Motor neuron (in vitro differentiated cells): ENCODE results near the gene HSPG2. TPM values are rescaled to one million over a fixed set of nuclear protein-coding genes. Genes with fewer than 3 reads are reported as not detected.
A peak's percentile ranks its signal among the peaks of the same experiment; 100 is the strongest.
"Not testable (repeated sequence)": the region's sequence is repeated elsewhere in the genome, so short reads cannot be mapped to it uniquely, and the experiment has no call there.

Experiments used
- ATAC-seq, 8 experiments: fragments of 200-7000 bp; cut with Tn5 transposase; replicated peaks in 6 of 8; 2 replicates each; pipeline ENCODE4 v1.8.0; 2021; ENCODE audit warnings: mild to moderate bottlenecking in 8 of 8, moderate library complexity in 8 of 8
- H3K27ac ChIP-seq, 2 donors: fragments of 250-450 bp; sonication (Bioruptor Pico); 2 replicates each; pipeline ENCODE4 v1.9.0; 2021; ENCODE audit warnings: antibody characterized with exemption in 2 of 2, mild to moderate bottlenecking in 2 of 2, moderate library complexity in 1 of 2
- H3K4me1 ChIP-seq, 2 donors: fragments of 250-450 bp; sonication (Bioruptor Pico); replicated peaks in 1 of 2; 2 replicates each; pipeline ENCODE4 v1.6.1; 2021; ENCODE audit warnings: antibody characterized with exemption in 2 of 2, mild to moderate bottlenecking in 2 of 2, moderate library complexity in 1 of 2
- H3K4me3 ChIP-seq, 5 donors: fragments of 250-450 bp; sonication (Bioruptor Pico); 2 replicates each; pipeline ENCODE4 v1.9.0; 2021; ENCODE audit warnings: antibody characterized with exemption in 5 of 5, mild to moderate bottlenecking in 5 of 5, moderate library complexity in 4 of 5
- WGBS, 10 experiments: fragments of 450-650 bp; shearing (Covaris generic); methylation state at CpG; one replicate each; pipeline ENCODE4 v1.0.0; 2022; 5-methylcytosine and 5-hydroxymethylcytosine counted together
- in situ Hi-C, 9 experiments: fragments of 400-800 bp; cut with MboI; loops; one replicate each; pipeline ENCODE4 v1.15.0; 2021; ENCODE audit warnings: low sequenced_read_pairs in 9 of 9, low pct_unique_long_range_greater_than_20kb in 2 of 9; ENCODE audit not compliant: unreplicated experiment in 9 of 9
- total RNA-seq, 8 experiments: library from RNA; unstranded; fragments of 300-600 nt; gene quantifications; 2 replicates each; pipeline versions ENCODE4 v1.2.3 to v1.2.4, GENCODE V29; 2022

Gene HSPG2
- total RNA-seq, 8 experiments from 2014 or later: 5.8 to 47.9 (median 12.8) TPM

GRCh38 chr1:21783679-21784603 lies 153.2 kb downstream of the HSPG2 start:
- ATAC-seq: peak in 2 of 8 experiments; percentile 8 to 20
- WGBS, 10 experiments: 12 to 94% (median 63%) methylated on average over 7 to 32 of the region's 32 CpGs
- in situ Hi-C loops: no loop called here
- peak overlapping the region; percentile 100 for H3K27ac ChIP-seq
- H3K4me1 ChIP-seq: peaks cover 11 to 14% of the 10 kb centered on the region in 2 donors
- peak overlapping the region; percentile 67 to 94 (median 83) for H3K4me3 ChIP-seq

GRCh38 chr1:21782868-21783678 lies 154.0 kb downstream of the HSPG2 start, which contains the start of gene USP48:
Gene USP48, minus strand, starts transcription at chr1:21783149. Its CDS starts 192 bp downstream, at chr1:21782957.
- peak; percentile 81 to 90 (median 86) for ATAC-seq
- in situ Hi-C loops: no loop called here
- WGBS, 10 experiments: 0 to 14% (median 0%) methylated on average over 2 to 45 of the region's 82 CpGs; no CpG with 5 or more reads in 2 of the 10 experiments
- Histone ChIP-seq H3K27ac (peak within 1 kb of the TSS; percentile 100), H3K4me1 (peaks cover 11 to 14% of the 10 kb centered on the region in 2 donors), H3K4me3 (peak within 1 kb of the TSS; percentile 67 to 94 (median 83))

GRCh38 chr1:21782349-21782867 lies 154.7 kb downstream of the HSPG2 start:
- 0 to 10% (median 0%) methylated on average over 1 to 25 of the region's 37 CpGs; no CpG with 5 or more reads in 1 of the 10 experiments for WGBS, 10 experiments
- Histone ChIP-seq H3K27ac (peak overlapping the region; percentile 100), H3K4me3 (peak overlapping the region; percentile 67 to 94 (median 83)), H3K4me1 (peaks cover 11 to 14% of the 10 kb centered on the region in 2 donors)
- in situ Hi-C loops: no loop called here
- peak; percentile 5 to 31 (median 23) for ATAC-seq

GRCh38 chr1:21781815-21782348 lies 155.2 kb downstream of the HSPG2 start:
- in situ Hi-C loops: no loop called here
- WGBS, 10 experiments: 0 to 3% (median 1%) methylated on average over 2 to 17 of the region's 17 CpGs

GRCh38 chr1:21779613-21780521 lies 157.2 kb downstream of the HSPG2 start:
- ATAC-seq: no peak
- 84 to 100% (median 93%) methylated on average over 2 to 12 of the region's 12 CpGs for WGBS, 10 experiments
- H3K27ac ChIP-seq: no peak overlapping the region
- peaks cover 11 to 14% of the 10 kb centered on the region in 2 donors for H3K4me1 ChIP-seq
- H3K4me3 ChIP-seq: no peak overlapping the region
- in situ Hi-C loops: no loop called here

More at GRCh38 chr1:21781815-21782348, 155.2 kb downstream of the HSPG2 start:
- peak overlapping the region; percentile 67 to 94 (median 83) for H3K4me3 ChIP-seq
- peak overlapping the region; percentile 100 for H3K27ac ChIP-seq
- ATAC-seq: peak in 1 of 8 experiments; percentile 1
- H3K4me1 ChIP-seq: peaks cover 11 to 14% of the 10 kb centered on the region in 2 donors

GRCh38 chr1:21778405-21778727 lies 158.7 kb downstream of the HSPG2 start:
- H3K27ac ChIP-seq: no peak overlapping the region
- H3K4me1 ChIP-seq: peaks cover 9 to 11% of the 10 kb centered on the region in 2 donors
- no peak for ATAC-seq
- H3K4me3 ChIP-seq: no peak overlapping the region
- in situ Hi-C loops: no loop called here
- 67 to 100% (median 100%) methylated on average over 1 to 2 of the region's 2 CpGs; no CpG with 5 or more reads in 1 of the 10 experiments for WGBS, 10 experiments

- in situ Hi-C loops, H3K4me3 ChIP-seq, ATAC-seq, H3K27ac ChIP-seq: not testable (repeated sequence)
- WGBS, 10 experiments: 67 to 97% (median 86%) methylated on average over 2 to 5 of the region's 5 CpGs; no CpG with 5 or more reads in 2 of the 10 experiments
- H3K4me1 ChIP-seq: peaks cover 9 to 11% of the 10 kb centered on the region in 2 donors
Measured at GRCh38 chr1:21776925-21777324, 160.2 kb downstream of the HSPG2 start.

- no peak overlapping the region for H3K27ac ChIP-seq
- ATAC-seq: peak in 2 of 8 experiments; percentile 28 to 93
- H3K4me3 ChIP-seq: no peak overlapping the region
- in situ Hi-C loops: no loop called here
- peaks cover 4 to 5% of the 10 kb centered on the region in 2 donors for H3K4me1 ChIP-seq
Measured at GRCh38 chr1:21775985-21776562, 161.0 kb downstream of the HSPG2 start.

GRCh38 chr1:21775550-21775914 lies 161.6 kb downstream of the HSPG2 start:
- in situ Hi-C loops: no loop called here
- peaks cover 0 to 1% of the 10 kb centered on the region in 2 donors for H3K4me1 ChIP-seq
- H3K4me3 ChIP-seq: no peak overlapping the region
- H3K27ac ChIP-seq: no peak overlapping the region
- peak in 3 of 8 experiments; percentile 21 to 71 (median 36) for ATAC-seq
- WGBS, 10 experiments: 21 to 100% (median 84%) methylated on average over 1 to 2 of the region's 2 CpGs; no CpG with 5 or more reads in 1 of the 10 experiments

GRCh38 chr1:21774835-21775549 lies 162.1 kb downstream of the HSPG2 start:
- no peak overlapping the region for H3K4me3 ChIP-seq
- no peaks in the 10 kb centered on the region for H3K4me1 ChIP-seq
- H3K27ac ChIP-seq: no peak overlapping the region
- in situ Hi-C loops: no loop called here
- no peak for ATAC-seq
- WGBS, 10 experiments: 80 to 100% (median 95%) methylated on average over 1 to 11 of the region's 15 CpGs; no CpG with 5 or more reads in 2 of the 10 experiments

- in situ Hi-C loops: no loop called here
Measured at GRCh38 chr1:21773585-21773984, 163.5 kb downstream of the HSPG2 start.

More at GRCh38 chr1:21773585-21773984, 163.5 kb downstream of the HSPG2 start:
- no peak for ATAC-seq
- WGBS, 10 experiments: 75 to 100% (median 91%) methylated on average over 1 to 3 of the region's 3 CpGs; no CpG with 5 or more reads in 2 of the 10 experiments
- no peak overlapping the region for H3K4me3 ChIP-seq
- no peaks in the 10 kb centered on the region for H3K4me1 ChIP-seq
- no peak overlapping the region for H3K27ac ChIP-seq
